Karpas-422 (cell line): Measurements from ENCODE around the gene DARS1. TPM values are rescaled to one million over a fixed set of nuclear protein-coding genes. Genes with fewer than 3 reads are reported as not detected.

ENCODE experiments used
- DNase-seq: peaks from one replicate; pipeline ENCODE4 v3.0.0-alpha.2; 2015
- H2AFZ ChIP-seq: fragments of 200-600 bp; sonication (generic); 2 replicates; pipeline ENCODE4 v1.6.1; 2014; ENCODE audit warnings: antibody characterized with exemption, low read length, mixed read lengths
- H3K27ac ChIP-seq: fragments of 200-600 bp; sonication (generic); 2 replicates; pipeline ENCODE4 v1.5.1; 2014; ENCODE audit warnings: mild to moderate bottlenecking, low read length, moderate library complexity
- H3K27me3 ChIP-seq: fragments of 200-600 bp; sonication (generic); 2 replicates; pipeline ENCODE4 v1.6.1; 2014; ENCODE audit warnings: low read length, mixed read lengths
- H3K36me3 ChIP-seq: fragments of 200-600 bp; sonication (generic); 2 replicates; pipeline ENCODE4 v1.6.1; 2014; ENCODE audit warnings: low read length, mixed read lengths; ENCODE audit not compliant: insufficient read depth
- H3K4me1 ChIP-seq: fragments of 200-600 bp; sonication (generic); 2 replicates; pipeline ENCODE4 v1.6.1; 2014; ENCODE audit warnings: mild to moderate bottlenecking, low read length, mixed read lengths
- H3K4me2 ChIP-seq: fragments of 200-600 bp; sonication (generic); 2 replicates; pipeline ENCODE4 v1.6.1; 2014; ENCODE audit warnings: low read length, low read depth, mild to moderate bottlenecking; ENCODE audit not compliant: poor library complexity, severe bottlenecking
- H3K4me3 ChIP-seq: fragments of 200-600 bp; sonication (generic); 2 replicates; pipeline ENCODE4 v1.5.1; 2014; ENCODE audit warnings: mild to moderate bottlenecking, antibody characterized with exemption, low read length, mixed read lengths
- H3K79me2 ChIP-seq: fragments of 200-600 bp; sonication (generic); 2 replicates; pipeline ENCODE4 v1.6.1; 2014; ENCODE audit warnings: mild to moderate bottlenecking, low read length, mixed read lengths
- H3K9ac ChIP-seq: fragments of 200-600 bp; sonication (generic); 2 replicates; pipeline ENCODE4 v1.6.0; 2014; ENCODE audit warnings: low read length
- H3K9me2 ChIP-seq: fragments of 200-600 bp; sonication (generic), shearing (Covaris generic); replicated peaks from 2 replicates; pipeline ENCODE4 v1.6.0; 2014; ENCODE audit warnings: mild to moderate bottlenecking, low read length, moderate library complexity; ENCODE audit not compliant: insufficient read depth
- H3K9me3 ChIP-seq: fragments of 300-700, 200-600 bp; sonication (generic); 2 replicates; pipeline ENCODE4 v1.6.1; 2014; ENCODE audit warnings: low read length, mixed read lengths
- H4K20me1 ChIP-seq: fragments of 200-600 bp; sonication (generic); 2 replicates; pipeline ENCODE4 v1.6.1; 2014; ENCODE audit warnings: mild to moderate bottlenecking, antibody characterized with exemption, low read length, low read depth; ENCODE audit not compliant: insufficient read depth
- total RNA-seq: library from RNA; depleted of rRNA; stranded (reverse); fragments of >200 nt; shearing (Covaris generic); gene quantifications from 2 replicates; pipeline ENCODE4 v1.2.3, GENCODE V29; 2014; ENCODE audit warnings: low replicate concordance

The DARS1 gene
- total RNA-seq, 1 experiment from 2014 or later = 185 TPM

DNA sequence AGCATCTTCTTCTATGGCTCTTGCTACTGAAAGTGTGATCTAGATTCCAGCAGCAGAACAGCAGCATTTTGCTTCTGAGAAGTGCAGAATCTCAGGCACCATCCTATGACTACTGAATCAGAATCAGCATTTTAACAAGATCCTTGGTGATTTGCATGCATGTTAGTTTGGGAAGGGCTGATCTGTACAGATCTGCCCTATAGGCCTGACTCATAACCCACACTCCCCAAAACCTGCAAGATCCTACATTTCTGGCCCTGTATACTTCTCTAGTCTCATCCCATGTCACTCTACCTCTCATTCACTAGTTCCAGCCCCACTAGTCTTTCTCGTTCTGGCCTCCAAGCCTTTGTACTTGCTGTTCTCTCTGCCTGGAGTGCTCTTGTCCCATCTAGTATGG, 15.7 kb upstream of the DARS1 start:
- Histone ChIP-seq H3K36me3 (no peaks in the 10 kb centered on the region), H3K27me3 (no peaks in the 10 kb centered on the region), H3K4me3 (no peak overlapping the region), H3K9ac (no peak overlapping the region), H4K20me1 (no peaks in the 10 kb centered on the region; the same call in 1 of the 2 replicates), H2AFZ (no peak overlapping the region), H3K9me2 (no peaks in the 10 kb centered on the region), H3K9me3 (no peaks in the 10 kb centered on the region), H3K4me2 (no peak overlapping the region), H3K79me2 (no peaks in the 10 kb centered on the region), H3K27ac (no peak overlapping the region), H3K4me1 (peaks cover 33% of the 10 kb centered on the region)
- no peak for DNase-seq

- Histone ChIP-seq H3K27ac (no peak overlapping the region), H3K27me3 (no peaks in the 10 kb centered on the region), H3K36me3 (no peaks in the 10 kb centered on the region), H3K4me3 (no peak overlapping the region), H3K9ac (no peak overlapping the region), H3K4me2 (no peak overlapping the region), H2AFZ (no peak overlapping the region), H3K9me3 (no peaks in the 10 kb centered on the region), H3K9me2 (no peaks in the 10 kb centered on the region), H3K4me1 (peaks cover 33% of the 10 kb centered on the region), H3K79me2 (no peaks in the 10 kb centered on the region), H4K20me1 (no peaks in the 10 kb centered on the region; the same call in 1 of the 2 replicates)
- no peak for DNase-seq
Observed at GRCh38 chr2:136000502-136000901, 15.1 kb upstream of the DARS1 start.

- Histone ChIP-seq H3K9me2 (no peaks in the 10 kb centered on the region), H3K27ac (no peak overlapping the region), H2AFZ (no peak overlapping the region), H3K79me2 (no peaks in the 10 kb centered on the region), H3K4me2 (no peak overlapping the region), H3K4me1 (peaks cover 33% of the 10 kb centered on the region), H3K9ac (no peak overlapping the region), H4K20me1 (no peaks in the 10 kb centered on the region; the same call in 1 of the 2 replicates), H3K36me3 (no peaks in the 10 kb centered on the region), H3K4me3 (no peak overlapping the region), H3K9me3 (no peaks in the 10 kb centered on the region), H3K27me3 (no peaks in the 10 kb centered on the region)
- no peak for DNase-seq
Observed at GRCh38 chr2:135999899-136000298, 14.5 kb upstream of the DARS1 start.

- no peaks in the 10 kb centered on the region; the same call in 1 of the 2 replicates for H4K20me1 ChIP-seq
- no peak overlapping the region for H3K9ac ChIP-seq
- H3K27ac ChIP-seq = no peak overlapping the region
- no peak overlapping the region for H3K4me2 ChIP-seq
- H3K4me3 ChIP-seq = no peak overlapping the region
- H3K9me2 ChIP-seq = no peaks in the 10 kb centered on the region
- peaks cover 33% of the 10 kb centered on the region for H3K4me1 ChIP-seq
- H3K79me2 ChIP-seq = no peaks in the 10 kb centered on the region
- H2AFZ ChIP-seq = no peak overlapping the region
- no peaks in the 10 kb centered on the region for H3K27me3 ChIP-seq
- no peak for DNase-seq
- no peaks in the 10 kb centered on the region for H3K36me3 ChIP-seq
- no peaks in the 10 kb centered on the region for H3K9me3 ChIP-seq
Observed at GRCh38 chr2:135998879-135999278, 13.5 kb upstream of the DARS1 start.

DNA sequence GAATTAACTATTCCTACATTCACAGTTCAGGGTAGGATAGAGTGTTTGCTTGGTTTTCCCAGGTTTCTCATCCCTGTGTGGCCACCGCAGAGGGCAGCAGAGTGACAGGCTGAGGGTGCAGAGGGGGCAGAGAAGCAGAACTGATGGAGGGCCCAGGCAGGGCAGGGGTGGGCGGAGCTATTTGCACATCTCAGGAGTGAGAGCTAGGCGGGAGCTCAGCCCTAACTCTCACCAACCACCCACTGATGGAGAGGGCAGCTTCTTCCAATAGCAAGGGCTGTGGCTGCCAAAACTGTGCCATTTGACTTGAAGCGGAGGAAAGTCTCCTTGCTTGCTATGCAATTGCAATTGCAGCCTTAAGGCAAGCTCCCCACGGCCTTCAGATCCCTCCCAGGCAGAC, 12.0 kb upstream of the DARS1 start:
- Histone ChIP-seq H3K36me3 (no peaks in the 10 kb centered on the region), H3K4me1 (peaks cover 33% of the 10 kb centered on the region), H3K4me3 (no peak overlapping the region), H3K4me2 (peak overlapping the region; percentile 36), H3K9me2 (no peaks in the 10 kb centered on the region), H3K79me2 (no peaks in the 10 kb centered on the region), H2AFZ (no peak overlapping the region), H4K20me1 (no peaks in the 10 kb centered on the region; the same call in 1 of the 2 replicates), H3K27ac (no peak overlapping the region), H3K9ac (no peak overlapping the region), H3K9me3 (no peaks in the 10 kb centered on the region), H3K27me3 (no peaks in the 10 kb centered on the region)
- peak; percentile 69 for DNase-seq

- Histone ChIP-seq H3K36me3 (no peaks in the 10 kb centered on the region), H3K4me1 (peaks cover 33% of the 10 kb centered on the region), H2AFZ (no peak overlapping the region), H3K27ac (no peak overlapping the region), H3K9ac (no peak overlapping the region), H4K20me1 (no peaks in the 10 kb centered on the region; the same call in 1 of the 2 replicates), H3K4me3 (no peak overlapping the region), H3K79me2 (no peaks in the 10 kb centered on the region), H3K4me2 (no peak overlapping the region), H3K9me3 (no peaks in the 10 kb centered on the region), H3K27me3 (no peaks in the 10 kb centered on the region), H3K9me2 (no peaks in the 10 kb centered on the region)
- no peak for DNase-seq
Observed at GRCh38 chr2:135996304-135996703, 10.9 kb upstream of the DARS1 start.

GRCh38 chr2:135994281-135994680, 8.9 kb upstream of the DARS1 start:
- H3K4me3 ChIP-seq = no peak overlapping the region
- H3K9me2 ChIP-seq = no peaks in the 10 kb centered on the region
- H3K27ac ChIP-seq = no peak overlapping the region
- no peak overlapping the region for H3K4me2 ChIP-seq
- no peak overlapping the region for H3K9ac ChIP-seq
- H3K36me3 ChIP-seq = no peaks in the 10 kb centered on the region
- no peaks in the 10 kb centered on the region for H4K20me1 ChIP-seq
- DNase-seq = no peak
- H2AFZ ChIP-seq = no peak overlapping the region
- H3K27me3 ChIP-seq = no peaks in the 10 kb centered on the region
- H3K4me1 ChIP-seq = peaks cover 23% of the 10 kb centered on the region
- H3K79me2 ChIP-seq = no peaks in the 10 kb centered on the region
- H3K9me3 ChIP-seq = no peaks in the 10 kb centered on the region

DNA sequence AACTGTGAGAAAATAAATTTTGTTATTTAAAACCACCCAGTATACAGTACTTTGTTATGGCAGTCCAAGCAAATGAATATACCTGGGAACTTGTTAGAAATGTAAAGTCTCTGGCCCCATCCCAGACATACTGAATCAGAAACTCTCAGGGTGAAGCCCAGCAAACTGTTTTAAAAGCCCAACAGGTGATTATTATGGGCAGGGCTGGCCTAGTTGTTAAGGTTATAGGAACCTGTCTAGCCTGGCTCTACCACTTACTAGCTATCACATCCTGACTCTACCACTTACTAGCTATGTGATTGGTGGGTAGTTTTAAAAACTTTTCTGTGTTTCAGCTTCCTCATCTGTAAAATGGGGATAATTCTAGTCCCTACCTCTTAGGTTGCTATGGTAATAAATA, 8.0 kb upstream of the DARS1 start:
- no peaks in the 10 kb centered on the region for H3K9me2 ChIP-seq

GRCh38 chr2:135991861-135992260, 6.4 kb upstream of the DARS1 start:
- Histone ChIP-seq H3K4me2 (no peak overlapping the region), H3K9ac (no peak overlapping the region), H3K9me3 (no peaks in the 10 kb centered on the region), H3K27me3 (no peaks in the 10 kb centered on the region), H3K9me2 (no peaks in the 10 kb centered on the region), H4K20me1 (no peaks in the 10 kb centered on the region), H3K4me1 (0 out of 2 replicates have a peak, but pooled peaks cover 1% of the 10 kb centered on the region), H2AFZ (no peak overlapping the region), H3K27ac (no peak overlapping the region), H3K4me3 (no peak overlapping the region), H3K79me2 (no peaks in the 10 kb centered on the region), H3K36me3 (no peaks in the 10 kb centered on the region)
- DNase-seq = no peak

More for the DNA sequence above, 8.0 kb upstream of the DARS1 start:
- Histone ChIP-seq H3K27me3 (no peaks in the 10 kb centered on the region), H3K9me3 (no peaks in the 10 kb centered on the region), H4K20me1 (no peaks in the 10 kb centered on the region), H3K36me3 (no peaks in the 10 kb centered on the region), H2AFZ (no peak overlapping the region), H3K9ac (no peak overlapping the region), H3K79me2 (no peaks in the 10 kb centered on the region), H3K4me1 (peaks cover 17% of the 10 kb centered on the region), H3K4me3 (no peak overlapping the region), H3K27ac (no peak overlapping the region), H3K4me2 (no peak overlapping the region)
- DNase-seq = no peak
